ENCODE measurements around the gene ACKR2.

Gene ACKR2

DNA sequence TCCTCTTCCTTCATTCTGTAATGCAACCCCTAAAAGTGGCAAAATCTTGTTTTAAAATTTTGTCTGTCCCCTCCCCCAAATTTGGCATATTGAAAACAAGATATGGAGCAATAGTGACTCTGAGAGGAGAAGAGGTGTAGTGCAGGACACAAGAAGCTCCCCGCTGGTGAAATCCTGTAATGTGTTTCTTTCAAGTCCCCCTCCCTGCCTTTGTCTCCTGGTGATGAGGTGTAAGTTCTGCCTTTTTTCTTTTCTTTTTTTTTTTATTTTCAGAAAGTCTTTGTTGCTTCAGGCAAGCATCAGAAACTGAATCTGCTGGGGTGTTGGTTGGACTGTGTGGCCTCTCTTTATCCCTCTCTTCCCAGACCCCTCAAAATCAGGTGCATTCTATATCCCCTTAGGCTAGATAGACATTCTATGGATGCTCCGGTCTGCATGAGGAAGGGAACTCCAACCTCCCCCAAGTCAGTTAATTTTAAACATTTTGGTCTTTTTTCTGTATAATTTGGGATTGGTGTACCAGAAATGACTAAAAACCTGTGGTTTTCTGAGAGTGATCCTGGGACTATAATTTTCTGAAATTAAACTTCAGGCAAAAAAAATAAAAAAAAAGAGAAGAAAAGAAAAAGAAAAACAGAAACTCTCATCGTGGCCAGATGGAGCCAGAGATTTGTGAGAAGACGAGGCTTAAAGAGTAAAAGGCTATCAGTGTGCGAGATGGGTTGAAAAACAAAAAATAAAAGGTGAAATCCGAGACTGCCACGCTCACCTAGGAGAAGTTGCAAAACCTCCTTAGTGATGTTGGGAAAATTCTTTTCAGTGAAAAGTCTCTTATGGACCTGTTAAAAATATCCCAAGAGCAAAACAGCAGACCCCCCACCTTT is 21.4 kb downstream of the ACKR2 start:
- FAIRE-seq (no peak), DNase-seq (ENCODE audit: insufficient read length, low spot score) (no peak)
- TF ChIP-seq, protein P1, sequence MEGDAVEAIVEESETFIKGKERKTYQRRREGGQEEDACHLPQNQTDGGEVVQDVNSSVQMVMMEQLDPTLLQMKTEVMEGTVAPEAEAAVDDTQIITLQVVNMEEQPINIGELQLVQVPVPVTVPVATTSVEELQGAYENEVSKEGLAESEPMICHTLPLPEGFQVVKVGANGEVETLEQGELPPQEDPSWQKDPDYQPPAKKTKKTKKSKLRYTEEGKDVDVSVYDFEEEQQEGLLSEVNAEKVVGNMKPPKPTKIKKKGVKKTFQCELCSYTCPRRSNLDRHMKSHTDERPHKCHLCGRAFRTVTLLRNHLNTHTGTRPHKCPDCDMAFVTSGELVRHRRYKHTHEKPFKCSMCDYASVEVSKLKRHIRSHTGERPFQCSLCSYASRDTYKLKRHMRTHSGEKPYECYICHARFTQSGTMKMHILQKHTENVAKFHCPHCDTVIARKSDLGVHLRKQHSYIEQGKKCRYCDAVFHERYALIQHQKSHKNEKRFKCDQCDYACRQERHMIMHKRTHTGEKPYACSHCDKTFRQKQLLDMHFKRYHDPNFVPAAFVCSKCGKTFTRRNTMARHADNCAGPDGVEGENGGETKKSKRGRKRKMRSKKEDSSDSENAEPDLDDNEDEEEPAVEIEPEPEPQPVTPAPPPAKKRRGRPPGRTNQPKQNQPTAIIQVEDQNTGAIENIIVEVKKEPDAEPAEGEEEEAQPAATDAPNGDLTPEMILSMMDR (IDR thresholded peaks at IDR 0.05; ENCODE audit: insufficient read depth, missing control alignments): peak; percentile 50

DNA sequence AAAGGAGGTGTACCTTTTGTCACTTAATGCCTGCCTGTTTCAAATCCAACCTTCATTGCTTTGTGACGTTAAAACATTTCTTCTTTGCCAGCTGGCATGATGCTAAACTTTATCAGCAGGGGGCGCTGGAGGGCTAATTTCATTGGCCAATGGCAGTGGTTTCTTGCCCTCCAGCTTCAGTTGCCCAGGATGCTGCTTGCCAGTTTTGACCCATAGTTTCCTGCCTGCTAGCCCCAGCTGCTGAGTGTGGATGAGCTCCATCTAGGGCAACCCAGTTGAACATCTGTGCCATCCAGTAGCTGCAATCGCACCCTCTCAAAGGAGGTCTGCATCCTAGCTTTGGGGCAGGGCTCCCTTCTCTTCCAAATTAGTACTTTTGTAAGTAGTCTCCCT is 22.1 kb downstream of the ACKR2 start:
- TF ChIP-seq, protein P1 (IDR thresholded peaks at IDR 0.05; ENCODE audit: insufficient read depth, missing control alignments): peak; percentile 83
- DNase-seq (ENCODE audit: insufficient read length, low spot score) (no peak), FAIRE-seq (no peak)

DNA sequence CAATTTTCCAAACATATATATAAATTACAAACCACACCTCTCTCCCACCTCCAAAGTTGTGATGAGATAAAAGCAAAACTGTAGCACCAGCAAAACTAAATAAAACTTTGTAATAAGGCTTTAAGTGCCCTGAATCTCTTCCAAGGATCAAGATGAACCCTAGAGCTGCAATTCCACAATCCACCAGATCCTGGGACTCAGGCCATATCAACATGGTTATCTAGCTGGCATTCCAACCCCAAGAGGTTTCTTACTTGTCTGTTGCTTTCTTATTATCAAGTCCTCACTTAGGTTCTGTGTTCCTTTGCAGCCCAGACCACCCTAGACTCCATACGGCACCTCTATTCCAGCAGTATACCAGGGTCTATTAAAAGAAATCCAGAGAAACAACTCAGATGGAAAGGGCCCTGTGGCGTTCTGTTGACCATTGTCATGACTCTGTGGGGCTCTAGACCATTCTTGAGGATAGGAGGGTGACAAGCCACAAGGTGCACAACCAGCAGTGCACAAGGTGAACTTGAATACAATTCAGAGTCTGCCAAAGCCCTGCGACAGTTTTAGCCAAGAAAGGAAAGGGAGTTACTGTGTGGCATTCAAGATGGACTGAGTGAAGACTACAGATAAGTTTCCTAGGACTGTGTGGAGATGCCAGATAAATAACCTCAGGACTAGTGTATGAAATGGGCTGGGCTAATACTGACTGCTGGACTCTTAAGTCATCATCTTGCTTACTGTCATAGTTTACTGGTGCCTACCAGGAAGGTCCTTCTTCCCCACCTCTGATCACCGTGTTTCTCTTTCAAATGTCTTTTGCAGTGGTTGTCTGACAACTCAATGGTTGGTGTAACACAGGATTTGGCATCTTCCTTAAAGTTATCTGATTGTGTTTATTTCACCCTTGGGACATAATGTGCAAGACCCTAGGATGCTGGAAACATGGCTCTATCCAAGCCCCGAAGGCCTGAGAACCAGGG is 27.2 kb downstream of the ACKR2 start:
- FAIRE-seq: no peak
- no peak for DNase-seq (ENCODE audit: insufficient read length, low spot score)
- TF ChIP-seq, protein P1 (IDR thresholded peaks at IDR 0.05; ENCODE audit: insufficient read depth, missing control alignments): no peak

DNA sequence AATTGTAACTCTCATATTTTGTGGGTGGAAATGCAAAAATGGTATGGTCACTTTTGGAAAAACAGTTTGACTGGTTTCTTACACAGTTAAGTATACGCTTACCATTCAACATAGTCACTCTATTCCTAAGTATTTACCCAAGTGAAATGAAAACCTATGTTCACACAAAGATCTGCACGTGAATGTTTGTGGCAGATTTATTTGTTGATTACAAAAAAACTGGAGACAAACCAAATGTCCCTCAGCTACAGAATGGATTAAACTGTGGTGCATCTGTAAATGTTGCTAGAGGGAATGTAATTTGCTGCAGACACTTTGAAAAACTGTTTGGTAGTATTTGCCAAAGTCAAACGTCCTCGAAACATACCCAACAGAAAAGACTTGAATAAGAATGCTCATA is 29.3 kb downstream of the ACKR2 start:
- TF ChIP-seq, protein P1 (IDR thresholded peaks at IDR 0.05; ENCODE audit: insufficient read depth, missing control alignments): no peak
- DNase-seq (ENCODE audit: insufficient read length, low spot score): no peak
- FAIRE-seq: no peak

DNA sequence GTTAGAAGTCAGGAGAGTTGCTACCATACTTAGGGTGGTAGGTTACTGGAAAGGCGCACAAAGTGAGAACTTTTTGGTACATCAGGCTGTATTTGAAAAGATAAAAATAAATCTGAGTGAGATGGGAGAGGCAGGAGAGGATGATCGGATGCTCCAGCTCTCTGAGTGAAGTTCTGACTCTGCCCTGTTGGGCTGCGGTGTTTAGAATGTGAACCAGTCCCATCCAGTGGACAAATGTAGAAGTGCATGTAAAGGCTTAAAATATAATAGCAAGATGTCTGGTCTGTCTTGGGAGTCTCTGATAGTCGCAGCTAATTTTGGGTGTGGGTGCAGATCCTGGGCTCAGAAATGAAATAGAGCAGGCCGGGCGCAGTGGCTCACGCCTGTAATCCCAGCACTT is 30.4 kb downstream of the ACKR2 start:
- FAIRE-seq (no peak), DNase-seq (ENCODE audit: insufficient read length, low spot score) (peak; percentile 27)

DNA sequence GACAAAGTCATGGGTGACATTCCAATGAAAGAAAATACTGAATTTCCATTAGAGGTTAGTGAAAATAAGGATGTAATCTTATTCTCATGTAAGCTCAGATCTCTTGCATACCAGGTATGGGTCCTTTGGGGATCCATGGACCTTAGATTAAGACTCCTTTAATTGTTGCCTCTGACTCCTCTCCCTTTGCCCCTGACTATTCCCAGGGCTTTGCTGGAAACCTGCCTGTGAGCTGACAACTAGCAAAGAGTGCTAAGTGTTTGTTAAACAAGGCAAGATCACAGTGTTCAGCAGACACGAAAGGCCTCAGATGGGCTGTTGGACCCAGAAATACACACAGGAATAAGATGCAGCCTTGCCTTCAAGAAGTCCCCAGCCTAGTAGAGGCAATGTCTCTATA is 32.1 kb downstream of the ACKR2 start:
- TF ChIP-seq, protein P1 (IDR thresholded peaks at IDR 0.05; ENCODE audit: insufficient read depth, missing control alignments): no peak
- no peak for DNase-seq (ENCODE audit: insufficient read length, low spot score)
- no peak for FAIRE-seq

More for the DNA sequence above, 30.4 kb downstream of the ACKR2 start:
- TF ChIP-seq, protein P1 (IDR thresholded peaks at IDR 0.05; ENCODE audit: insufficient read depth, missing control alignments): peak; percentile 60

Measured in D721Med (cell line).